ENCODE data around the gene ATP1B2. TPM values are rescaled to one million over a fixed set of nuclear protein-coding genes. Genes with fewer than 3 reads are reported as not detected.

Gene ATP1B2
- total and polyA plus RNA-seq, 9 of the 15 experiments (the other 6 are each of a cell fraction or from before 2014, with no cell fraction given) = 0.23 to 6.0 (median 0.99) TPM

GRCh38 chr17:7687072-7687907 is 36.6 kb downstream of the ATP1B2 start, which contains the start of gene TP53 (continued):
- TF ChIP-seq, protein P1, sequence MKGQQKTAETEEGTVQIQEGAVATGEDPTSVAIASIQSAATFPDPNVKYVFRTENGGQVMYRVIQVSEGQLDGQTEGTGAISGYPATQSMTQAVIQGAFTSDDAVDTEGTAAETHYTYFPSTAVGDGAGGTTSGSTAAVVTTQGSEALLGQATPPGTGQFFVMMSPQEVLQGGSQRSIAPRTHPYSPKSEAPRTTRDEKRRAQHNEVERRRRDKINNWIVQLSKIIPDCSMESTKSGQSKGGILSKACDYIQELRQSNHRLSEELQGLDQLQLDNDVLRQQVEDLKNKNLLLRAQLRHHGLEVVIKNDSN (CRISPR knock-in tag; IDR thresholded peaks at IDR 0.05) = peak; percentile 66; the same call in 1 of the 2 replicates
- TF ChIP-seq ZNF561 (CRISPR knock-in tag; conservative IDR thresholded peaks at IDR 0.05) (no peak), ZNF354B (CRISPR knock-in tag; IDR thresholded peaks at IDR 0.05) (no peak), ZNF583 (CRISPR knock-in tag; IDR thresholded peaks at IDR 0.05) (peak; percentile 11; the same call in 1 of the 2 replicates), CBFA2T3 (IDR thresholded peaks at IDR 0.05) (no peak), STAT5B (CRISPR knock-in tag; IDR thresholded peaks at IDR 0.05) (no peak), PYGO2 (tag; IDR thresholded peaks at IDR 0.05) (no peak), ZNF263 (CRISPR knock-in tag; IDR thresholded peaks at IDR 0.05; ENCODE audit: borderline replicate concordance) (peak; percentile 89), E2F6 (IDR thresholded peaks at IDR 0.05; ENCODE audit: borderline replicate concordance in 1 of 2, extremely low read depth in 1 of 2, insufficient read depth in 1 of 2, insufficient read length in 1 of 2, low read depth in 1 of 2, low read length in 1 of 2, poor library complexity in 1 of 2, severe bottlenecking in 1 of 2) (peak; percentile 54 to 77), ZNF830 (CRISPR knock-in tag; IDR thresholded peaks at IDR 0.05) (no peak), RBM15 (IDR thresholded peaks at IDR 0.05; ENCODE audit: insufficient read depth, low read length) (no peak), BMI1 (IDR thresholded peaks at IDR 0.05; ENCODE audit: low read length) (no peak), HNRNPK (IDR thresholded peaks at IDR 0.05; ENCODE audit: low read depth, low read length, poor library complexity, severe bottlenecking) (no peak), TAF1 (IDR thresholded peaks at IDR 0.05; ENCODE audit: control insufficient read depth, extremely low read depth, insufficient read depth, low read length, severe bottlenecking) (peak; percentile 93), SREBF2 (CRISPR knock-in tag; IDR thresholded peaks at IDR 0.05) (no peak), SMAD1 (IDR thresholded peaks at IDR 0.05; ENCODE audit: low read depth, low read length, partially characterized antibody) (peak; percentile 91), PHF8 (IDR thresholded peaks at IDR 0.05; ENCODE audit: borderline replicate concordance, low read length) (peak; percentile 53; the same call in 1 of the 2 replicates), ZBED1 (IDR thresholded peaks at IDR 0.05) (no peak), MTA2 (IDR thresholded peaks at IDR 0.05; ENCODE audit: low read depth) (no peak), GTF2E2 (tag; IDR thresholded peaks at IDR 0.05) (peak; percentile 91; the same call in 1 of the 2 replicates), CSDE1 (IDR thresholded peaks at IDR 0.05) (peak in 1 of 2 experiments; percentile 64; a peak in 1 of 4 replicates), RBM25 (IDR thresholded peaks at IDR 0.05; ENCODE audit: low read depth, low read length, severe bottlenecking) (no peak), FUS (optimal IDR thresholded peaks at IDR 0.05; ENCODE audit: low read depth, low read length) (no peak), RNF2 (IDR thresholded peaks at IDR 0.05) (peak; percentile 38; the same call in 1 of the 2 replicates)
- TF ChIP-seq, protein P2, sequence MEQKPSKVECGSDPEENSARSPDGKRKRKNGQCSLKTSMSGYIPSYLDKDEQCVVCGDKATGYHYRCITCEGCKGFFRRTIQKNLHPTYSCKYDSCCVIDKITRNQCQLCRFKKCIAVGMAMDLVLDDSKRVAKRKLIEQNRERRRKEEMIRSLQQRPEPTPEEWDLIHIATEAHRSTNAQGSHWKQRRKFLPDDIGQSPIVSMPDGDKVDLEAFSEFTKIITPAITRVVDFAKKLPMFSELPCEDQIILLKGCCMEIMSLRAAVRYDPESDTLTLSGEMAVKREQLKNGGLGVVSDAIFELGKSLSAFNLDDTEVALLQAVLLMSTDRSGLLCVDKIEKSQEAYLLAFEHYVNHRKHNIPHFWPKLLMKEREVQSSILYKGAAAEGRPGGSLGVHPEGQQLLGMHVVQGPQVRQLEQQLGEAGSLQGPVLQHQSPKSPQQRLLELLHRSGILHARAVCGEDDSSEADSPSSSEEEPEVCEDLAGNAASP (IDR thresholded peaks at IDR 0.05) = no peak
- TF ChIP-seq, protein P3, sequence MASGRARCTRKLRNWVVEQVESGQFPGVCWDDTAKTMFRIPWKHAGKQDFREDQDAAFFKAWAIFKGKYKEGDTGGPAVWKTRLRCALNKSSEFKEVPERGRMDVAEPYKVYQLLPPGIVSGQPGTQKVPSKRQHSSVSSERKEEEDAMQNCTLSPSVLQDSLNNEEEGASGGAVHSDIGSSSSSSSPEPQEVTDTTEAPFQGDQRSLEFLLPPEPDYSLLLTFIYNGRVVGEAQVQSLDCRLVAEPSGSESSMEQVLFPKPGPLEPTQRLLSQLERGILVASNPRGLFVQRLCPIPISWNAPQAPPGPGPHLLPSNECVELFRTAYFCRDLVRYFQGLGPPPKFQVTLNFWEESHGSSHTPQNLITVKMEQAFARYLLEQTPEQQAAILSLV (tag; IDR thresholded peaks at IDR 0.05) = no peak
